Natural killer cell (primary cell): ENCODE results near the gene KLHL21. TPM values are rescaled to one million over a fixed set of nuclear protein-coding genes. Genes with fewer than 3 reads are reported as not detected.
"Not testable (repeated sequence)": the region's sequence is repeated elsewhere in the genome, so short reads cannot be mapped to it uniquely, and the experiment has no call there.

Source experiments
- ATAC-seq, 3 donors: fragments of 150-1000 bp in 2 of 3; fragments of 200-7000 bp in 1 of 3; cut with Tn5 transposase; 1 replicate in 1 of 3; 2 replicates in 2 of 3; pipeline ENCODE4 v1.10.0; 2021; ENCODE audit warnings: mild to moderate bottlenecking in 2 of 3, moderate library complexity in 2 of 3
- DNase-seq, 2 donors: peaks; one replicate each; pipeline versions ENCODE4 v3.0.0 to v3.0.0-alpha.2; 2013 to 2021; ENCODE audit warnings: mixed read lengths in 1 of 2
- H3K27ac ChIP-seq: one replicate; pipeline ENCODE4 v1.5.1; 2013; ENCODE audit warnings: mild to moderate bottlenecking, low read length
- H3K27me3 ChIP-seq: one replicate; pipeline ENCODE4 v1.6.1; 2013; ENCODE audit warnings: low read length; ENCODE audit not compliant: control insufficient read depth, insufficient read depth
- H3K36me3 ChIP-seq: one replicate; pipeline ENCODE4 v1.6.1; 2013; ENCODE audit warnings: low read length; ENCODE audit not compliant: control insufficient read depth, insufficient read depth
- H3K4me1 ChIP-seq: one replicate; pipeline ENCODE4 v1.6.1; 2013; ENCODE audit warnings: low read length; ENCODE audit not compliant: control insufficient read depth, insufficient read depth
- H3K4me3 ChIP-seq: one replicate; pipeline ENCODE4 v1.5.1; 2013; ENCODE audit warnings: low read length
- H3K9me3 ChIP-seq: one replicate; pipeline ENCODE4 v1.6.1; 2013; ENCODE audit warnings: low read length; ENCODE audit not compliant: control insufficient read depth, insufficient read depth
- H3K27ac Mint-ChIP-seq, 2 donors: one replicate each; pipeline ENCODE4 v1.8.0; 2022; ENCODE audit warnings: mild to moderate bottlenecking in 2 of 2, mixed read lengths in 2 of 2, moderate library complexity in 1 of 2
- H3K27me3 Mint-ChIP-seq, 2 donors: one replicate each; pipeline ENCODE4 v1.8.0; 2022; ENCODE audit warnings: low read depth in 2 of 2, mixed read lengths in 2 of 2
- H3K36me3 Mint-ChIP-seq: one replicate; pipeline ENCODE4 v1.8.0; 2022; ENCODE audit warnings: mixed read lengths
- H3K4me1 Mint-ChIP-seq, 2 donors: one replicate each; pipeline ENCODE4 v1.8.0; 2022; ENCODE audit warnings: mixed read lengths in 2 of 2
- H3K4me3 Mint-ChIP-seq: one replicate; pipeline ENCODE4 v1.8.0; 2022; ENCODE audit warnings: mild to moderate bottlenecking, moderate library complexity, mixed read lengths
- H3K9me3 Mint-ChIP-seq, 2 donors: one replicate each; pipeline ENCODE4 v1.8.0; 2022; ENCODE audit warnings: mixed read lengths in 2 of 2
- WGBS: methylation state at CpG from one replicate; pipeline ENCODE4 v1.1.7; 2013; ENCODE audit warnings: missing lambda C conversion rate; ENCODE audit not compliant: insufficient coverage; 5-methylcytosine and 5-hydroxymethylcytosine counted together
- intact Hi-C: fragments of 100-400 bp; cut with micrococcal nuclease; formaldehyde crosslinking; loops from one replicate; pipeline ENCODE4 v1.14.2; 2022
- total RNA-seq, 4 donors: library from RNA; stranded (reverse); fragments of 120-200 nt in 1 of 4; gene quantifications; one replicate each; pipeline versions ENCODE4 v1.2.3 to v1.2.4, GENCODE V29; 2013 to 2022
- TF ChIP-seq, protein P1 (sequence below): fragments of 200-600 bp; IDR thresholded peaks from one replicate; pipeline ENCODE4 v1.8.0; 2022; ENCODE audit warnings: antibody characterized with exemption

Gene KLHL21
- total RNA-seq, 3 donors from 2014 or later (not counting 1 experiment from before 2014, with no cell fraction given), result 23.5 to 37.8 (median 28.9) TPM

DNA sequence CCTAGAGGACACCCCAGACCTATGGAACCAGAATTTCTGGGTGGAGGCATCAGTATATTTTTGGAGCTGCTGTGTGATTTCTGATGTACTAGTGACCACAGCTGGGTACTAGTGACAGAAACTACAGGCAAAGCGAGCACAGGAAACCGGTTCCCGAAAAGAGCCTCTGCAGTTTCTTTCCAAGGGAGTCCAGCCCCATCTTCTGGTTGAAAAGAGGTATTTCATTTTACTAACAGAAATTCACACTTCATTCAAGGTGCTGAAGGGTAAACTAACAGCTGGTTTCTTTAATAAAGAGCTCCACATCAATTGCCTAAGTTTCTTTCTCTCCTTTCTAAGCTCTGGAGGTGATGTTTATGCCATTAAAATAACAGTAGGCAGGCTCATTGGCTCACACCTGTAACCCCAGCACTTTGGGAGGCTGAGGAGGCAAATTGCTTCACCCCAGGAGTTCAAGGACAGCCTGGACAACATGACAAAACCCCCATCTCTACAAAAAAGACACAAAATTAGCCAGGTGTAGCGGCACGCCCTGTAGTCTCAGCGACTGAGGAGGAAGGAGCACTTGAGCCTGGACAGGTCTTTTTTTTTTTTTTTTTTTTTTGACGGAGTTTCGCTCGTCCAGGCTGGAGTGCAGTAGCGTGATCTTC lies 44.0 kb upstream of the KLHL21 start:
- intact Hi-C loops, result loop anchor here (1.0 kb wide), 2 partner anchors 92 to 160 kb away; partner anchors contain the start of gene NOL9
- Histone ChIP-seq H3K9me3 (no peaks in the 10 kb centered on the region), H3K4me3 (no peak overlapping the region), H3K27me3 (no peaks in the 10 kb centered on the region), H3K27ac (no peak overlapping the region), H3K4me1 (no peaks in the 10 kb centered on the region), H3K36me3 (peaks cover 11% of the 10 kb centered on the region)
- Mint-ChIP-seq H3K27me3 (no peaks in the 10 kb centered on the region), H3K4me3 (no peak overlapping the region), H3K36me3 (no peaks in the 10 kb centered on the region), H3K4me1 (no peaks in the 10 kb centered on the region), H3K9me3 (no peaks in the 10 kb centered on the region), H3K27ac (no peak overlapping the region)
- WGBS, result 69% methylated on average over 10 of the region's 10 CpGs
- DNase-seq (peak in 1 of 2 donors; percentile 70), ATAC-seq (peak; percentile 59 to 80 (median 75))
- TF ChIP-seq, protein P1, sequence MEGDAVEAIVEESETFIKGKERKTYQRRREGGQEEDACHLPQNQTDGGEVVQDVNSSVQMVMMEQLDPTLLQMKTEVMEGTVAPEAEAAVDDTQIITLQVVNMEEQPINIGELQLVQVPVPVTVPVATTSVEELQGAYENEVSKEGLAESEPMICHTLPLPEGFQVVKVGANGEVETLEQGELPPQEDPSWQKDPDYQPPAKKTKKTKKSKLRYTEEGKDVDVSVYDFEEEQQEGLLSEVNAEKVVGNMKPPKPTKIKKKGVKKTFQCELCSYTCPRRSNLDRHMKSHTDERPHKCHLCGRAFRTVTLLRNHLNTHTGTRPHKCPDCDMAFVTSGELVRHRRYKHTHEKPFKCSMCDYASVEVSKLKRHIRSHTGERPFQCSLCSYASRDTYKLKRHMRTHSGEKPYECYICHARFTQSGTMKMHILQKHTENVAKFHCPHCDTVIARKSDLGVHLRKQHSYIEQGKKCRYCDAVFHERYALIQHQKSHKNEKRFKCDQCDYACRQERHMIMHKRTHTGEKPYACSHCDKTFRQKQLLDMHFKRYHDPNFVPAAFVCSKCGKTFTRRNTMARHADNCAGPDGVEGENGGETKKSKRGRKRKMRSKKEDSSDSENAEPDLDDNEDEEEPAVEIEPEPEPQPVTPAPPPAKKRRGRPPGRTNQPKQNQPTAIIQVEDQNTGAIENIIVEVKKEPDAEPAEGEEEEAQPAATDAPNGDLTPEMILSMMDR, result peak; percentile 59

GRCh38 chr1:6645018-6645417 lies 42.3 kb upstream of the KLHL21 start:
- H3K36me3 ChIP-seq, result peaks cover 14% of the 10 kb centered on the region
- H3K27me3 Mint-ChIP-seq, result no peaks in the 10 kb centered on the region
- no peak overlapping the region for H3K4me3 ChIP-seq
- 93% methylated on average over 7 of the region's 7 CpGs for WGBS
- no peaks in the 10 kb centered on the region for H3K9me3 ChIP-seq
- ATAC-seq, result no peak
- TF ChIP-seq, protein P1, result no peak
- no peak for DNase-seq
- no peaks in the 10 kb centered on the region for H3K36me3 Mint-ChIP-seq
- H3K4me1 Mint-ChIP-seq, result no peaks in the 10 kb centered on the region
- intact Hi-C loops, result no loop called here
- H3K9me3 Mint-ChIP-seq, result no peaks in the 10 kb centered on the region
- no peaks in the 10 kb centered on the region for H3K27me3 ChIP-seq
- H3K4me1 ChIP-seq, result no peaks in the 10 kb centered on the region
- H3K27ac Mint-ChIP-seq, result no peak overlapping the region
- no peak overlapping the region for H3K27ac ChIP-seq
- H3K4me3 Mint-ChIP-seq, result no peak overlapping the region

- peaks cover 42% of the 10 kb centered on the region for H3K36me3 ChIP-seq
- DNase-seq, H3K27me3 Mint-ChIP-seq, H3K4me1 Mint-ChIP-seq, intact Hi-C loops, H3K9me3 ChIP-seq, ATAC-seq, H3K27me3 ChIP-seq, H3K4me3 ChIP-seq, H3K36me3 Mint-ChIP-seq, H3K9me3 Mint-ChIP-seq, H3K4me1 ChIP-seq, H3K27ac ChIP-seq, H3K27ac Mint-ChIP-seq, H3K4me3 Mint-ChIP-seq: not testable (repeated sequence)
- 94% methylated on average over 2 of the region's 3 CpGs for WGBS
These were observed 38.2 kb upstream of the KLHL21 start for GRCh38 chr1:6640867-6641266.

GRCh38 chr1:6638226-6638625 lies 35.6 kb upstream of the KLHL21 start:
- Mint-ChIP-seq H3K9me3 (no peaks in the 10 kb centered on the region), H3K27me3 (no peaks in the 10 kb centered on the region), H3K27ac (no peak overlapping the region), H3K36me3 (no peaks in the 10 kb centered on the region), H3K4me3 (no peak overlapping the region), H3K4me1 (no peaks in the 10 kb centered on the region)
- H3K27me3 ChIP-seq, result no peaks in the 10 kb centered on the region
- H3K27ac ChIP-seq, result no peak overlapping the region
- no peaks in the 10 kb centered on the region for H3K4me1 ChIP-seq
- no peak overlapping the region for H3K4me3 ChIP-seq
- DNase-seq (no peak), ATAC-seq (no peak)
- H3K36me3 ChIP-seq, result peaks cover 49% of the 10 kb centered on the region
- TF ChIP-seq, protein P1, result no peak
- no peaks in the 10 kb centered on the region for H3K9me3 ChIP-seq
- 96% methylated on average over 18 of the region's 18 CpGs for WGBS
- intact Hi-C loops, result no loop called here
